SK-N-SH treated with all-trans-retinoic acid at 6 μM for 48 hours (cell line): ENCODE measurements around the gene AGL.
"Not testable (repeated sequence)": the region's sequence is repeated elsewhere in the genome, so short reads cannot be mapped to it uniquely, and the experiment has no call there.

Experiments used
- CREB5 ChIP-seq: fragments of 250-450 bp; sonication (Bioruptor Pico); IDR thresholded peaks from 2 replicates; pipeline ENCODE4 v1.5.1; 2020; ENCODE audit warnings: low read depth, mild to moderate bottlenecking, moderate library complexity
- TCF4 ChIP-seq: fragments of 250-450 bp; sonication (Bioruptor Pico); IDR thresholded peaks from 2 replicates; pipeline ENCODE4 v1.8.0; 2021; ENCODE audit warnings: mild to moderate bottlenecking, moderate library complexity, borderline replicate concordance
- TOX ChIP-seq: fragments of 250-450 bp; sonication (Bioruptor Pico); IDR thresholded peaks from 2 replicates; pipeline ENCODE4 v1.8.0; 2021; ENCODE audit warnings: mild to moderate bottlenecking, moderate library complexity, borderline replicate concordance
- ZFP3 ChIP-seq: fragments of 250-450 bp; sonication (Bioruptor Pico); IDR thresholded peaks from 2 replicates; pipeline ENCODE4 v1.5.0; 2020; ENCODE audit warnings: mild to moderate bottlenecking, moderate library complexity
- ZFP30 ChIP-seq: fragments of 450-650 bp; formaldehyde crosslinking; IDR thresholded peaks from 2 replicates; pipeline ENCODE4 v1.5.0; 2022; ENCODE audit warnings: mild to moderate bottlenecking, moderate library complexity
- ZNF565 ChIP-seq: fragments of 450-650 bp; formaldehyde crosslinking; conservative IDR thresholded peaks from 2 replicates; pipeline ENCODE4 v1.5.0; 2020; ENCODE audit warnings: low read depth, mild to moderate bottlenecking, moderate library complexity

GRCh38 chr1:99903278-99903677 lies 53.1 kb downstream of the AGL start:
- not testable (repeated sequence) for TF ChIP-seq CREB5 (CRISPR knock-in tag); TOX (CRISPR knock-in tag); ZNF565 (CRISPR knock-in tag); ZFP3; TCF4 (CRISPR knock-in tag); ZFP30 (CRISPR knock-in tag)
